Measurements from ENCODE around the gene TBK1. TPM values are rescaled to one million over a fixed set of nuclear protein-coding genes. Genes with fewer than 3 reads are reported as not detected.

Gene TBK1
- total RNA-seq, 1 experiment from 2014 or later: 32.4 TPM

DNA sequence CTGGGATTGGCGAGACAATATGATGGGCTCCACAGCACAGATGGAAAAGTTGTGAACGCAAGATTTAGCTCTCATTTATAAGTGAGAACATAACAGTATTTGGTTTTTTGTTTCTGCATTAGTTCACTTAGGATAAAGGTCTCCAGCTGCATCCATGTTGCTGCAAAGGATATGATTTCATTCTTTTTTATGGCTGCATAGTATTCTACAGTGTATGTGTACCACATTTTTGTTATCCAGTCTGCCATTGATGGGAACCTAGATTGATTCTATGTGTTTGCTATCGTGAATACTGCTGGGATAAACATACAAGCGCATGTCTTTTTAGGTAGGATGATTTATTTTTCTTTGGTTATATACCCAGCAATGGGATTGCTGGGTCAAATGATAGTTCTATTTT lies 23.6 kb downstream of the TBK1 start:
- Histone ChIP-seq H3K27me3 (ENCODE audit: control insufficient read depth, insufficient read depth, low read length) (no peaks in the 10 kb centered on the region), H3K9me3 (ENCODE audit: control insufficient read depth, insufficient read depth, low read depth, low read length) (no peaks in the 10 kb centered on the region), H3K36me3 (ENCODE audit: control insufficient read depth, insufficient read depth, low read length) (peaks cover 30% of the 10 kb centered on the region), H3K27ac (ENCODE audit: low read length) (no peak overlapping the region), H3K4me3 (ENCODE audit: low read depth in 2 of 2, low read length in 2 of 2) (no peak overlapping the region), H3K4me1 (ENCODE audit: control insufficient read depth, insufficient read depth, low read length) (no peaks in the 10 kb centered on the region)
- intact Hi-C loops (cut with micrococcal nuclease; ENCODE audit: unreplicated experiment): no loop called here
- in situ Hi-C loops (cut with HindIII; ENCODE audit: low pct_unique_long_range_greater_than_20kb, low sequenced_read_pairs): no loop called here
- ATAC-seq (no peak), DNase-seq (ENCODE audit: low read depth, low spot score) (no peak)
- ChIA-PET CTCF (no interaction called here), POLR2A (no interaction called here)
- no TSS peak for BruUV-seq (replicated peaks)
- TF ChIP-seq, protein P1, sequence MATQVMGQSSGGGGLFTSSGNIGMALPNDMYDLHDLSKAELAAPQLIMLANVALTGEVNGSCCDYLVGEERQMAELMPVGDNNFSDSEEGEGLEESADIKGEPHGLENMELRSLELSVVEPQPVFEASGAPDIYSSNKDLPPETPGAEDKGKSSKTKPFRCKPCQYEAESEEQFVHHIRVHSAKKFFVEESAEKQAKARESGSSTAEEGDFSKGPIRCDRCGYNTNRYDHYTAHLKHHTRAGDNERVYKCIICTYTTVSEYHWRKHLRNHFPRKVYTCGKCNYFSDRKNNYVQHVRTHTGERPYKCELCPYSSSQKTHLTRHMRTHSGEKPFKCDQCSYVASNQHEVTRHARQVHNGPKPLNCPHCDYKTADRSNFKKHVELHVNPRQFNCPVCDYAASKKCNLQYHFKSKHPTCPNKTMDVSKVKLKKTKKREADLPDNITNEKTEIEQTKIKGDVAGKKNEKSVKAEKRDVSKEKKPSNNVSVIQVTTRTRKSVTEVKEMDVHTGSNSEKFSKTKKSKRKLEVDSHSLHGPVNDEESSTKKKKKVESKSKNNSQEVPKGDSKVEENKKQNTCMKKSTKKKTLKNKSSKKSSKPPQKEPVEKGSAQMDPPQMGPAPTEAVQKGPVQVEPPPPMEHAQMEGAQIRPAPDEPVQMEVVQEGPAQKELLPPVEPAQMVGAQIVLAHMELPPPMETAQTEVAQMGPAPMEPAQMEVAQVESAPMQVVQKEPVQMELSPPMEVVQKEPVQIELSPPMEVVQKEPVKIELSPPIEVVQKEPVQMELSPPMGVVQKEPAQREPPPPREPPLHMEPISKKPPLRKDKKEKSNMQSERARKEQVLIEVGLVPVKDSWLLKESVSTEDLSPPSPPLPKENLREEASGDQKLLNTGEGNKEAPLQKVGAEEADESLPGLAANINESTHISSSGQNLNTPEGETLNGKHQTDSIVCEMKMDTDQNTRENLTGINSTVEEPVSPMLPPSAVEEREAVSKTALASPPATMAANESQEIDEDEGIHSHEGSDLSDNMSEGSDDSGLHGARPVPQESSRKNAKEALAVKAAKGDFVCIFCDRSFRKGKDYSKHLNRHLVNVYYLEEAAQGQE (IDR thresholded peaks at IDR 0.05; ENCODE audit: insufficient read depth in 1 of 2, low read depth in 2 of 2, low read length in 1 of 2): no peak
- TF ChIP-seq, protein P2, sequence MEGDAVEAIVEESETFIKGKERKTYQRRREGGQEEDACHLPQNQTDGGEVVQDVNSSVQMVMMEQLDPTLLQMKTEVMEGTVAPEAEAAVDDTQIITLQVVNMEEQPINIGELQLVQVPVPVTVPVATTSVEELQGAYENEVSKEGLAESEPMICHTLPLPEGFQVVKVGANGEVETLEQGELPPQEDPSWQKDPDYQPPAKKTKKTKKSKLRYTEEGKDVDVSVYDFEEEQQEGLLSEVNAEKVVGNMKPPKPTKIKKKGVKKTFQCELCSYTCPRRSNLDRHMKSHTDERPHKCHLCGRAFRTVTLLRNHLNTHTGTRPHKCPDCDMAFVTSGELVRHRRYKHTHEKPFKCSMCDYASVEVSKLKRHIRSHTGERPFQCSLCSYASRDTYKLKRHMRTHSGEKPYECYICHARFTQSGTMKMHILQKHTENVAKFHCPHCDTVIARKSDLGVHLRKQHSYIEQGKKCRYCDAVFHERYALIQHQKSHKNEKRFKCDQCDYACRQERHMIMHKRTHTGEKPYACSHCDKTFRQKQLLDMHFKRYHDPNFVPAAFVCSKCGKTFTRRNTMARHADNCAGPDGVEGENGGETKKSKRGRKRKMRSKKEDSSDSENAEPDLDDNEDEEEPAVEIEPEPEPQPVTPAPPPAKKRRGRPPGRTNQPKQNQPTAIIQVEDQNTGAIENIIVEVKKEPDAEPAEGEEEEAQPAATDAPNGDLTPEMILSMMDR (IDR thresholded peaks at IDR 0.05): no peak
- no peak for TF ChIP-seq POLR2AphosphoS5 (IDR thresholded peaks at IDR 0.05; ENCODE audit: low read depth, low read length)
- TF ChIP-seq SIN3A (IDR thresholded peaks at IDR 0.05; ENCODE audit: borderline replicate concordance, insufficient read depth, low read depth, low read length): no peak
- no peak for TF ChIP-seq TCF7L2 (IDR thresholded peaks at IDR 0.05; ENCODE audit: low read depth, low read length)

DNA sequence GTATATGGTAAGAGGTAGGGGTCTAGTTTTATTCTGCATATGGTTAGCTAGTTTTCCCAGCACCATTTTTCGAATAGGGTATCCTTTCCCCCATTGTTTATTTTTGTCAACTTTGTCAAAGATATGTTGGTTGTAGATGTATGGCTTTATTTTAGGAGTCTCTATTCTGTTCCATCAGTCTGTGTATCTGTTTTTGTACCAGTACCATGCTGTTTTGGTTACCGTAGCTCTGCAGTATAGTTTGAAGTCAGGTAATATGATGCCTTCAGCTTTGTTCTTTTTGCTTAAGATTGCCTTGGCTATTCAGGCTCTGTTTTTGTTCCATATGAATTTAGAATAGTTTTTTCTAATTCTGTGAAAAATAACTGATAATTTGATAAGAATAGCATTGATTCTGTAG lies 24.9 kb downstream of the TBK1 start:
- TF ChIP-seq TCF7L2 (IDR thresholded peaks at IDR 0.05; ENCODE audit: low read depth, low read length) (no peak), POLR2AphosphoS5 (IDR thresholded peaks at IDR 0.05; ENCODE audit: low read depth, low read length) (no peak), SIN3A (IDR thresholded peaks at IDR 0.05; ENCODE audit: borderline replicate concordance, insufficient read depth, low read depth, low read length) (no peak)
- TF ChIP-seq, protein P1 (IDR thresholded peaks at IDR 0.05; ENCODE audit: insufficient read depth in 1 of 2, low read depth in 2 of 2, low read length in 1 of 2): no peak
- TF ChIP-seq, protein P2 (IDR thresholded peaks at IDR 0.05): no peak
- ATAC-seq: no peak
- H3K36me3 ChIP-seq (ENCODE audit: control insufficient read depth, insufficient read depth, low read length): peaks cover 29% of the 10 kb centered on the region
- in situ Hi-C loops (cut with HindIII; ENCODE audit: low pct_unique_long_range_greater_than_20kb, low sequenced_read_pairs) (no loop called here), intact Hi-C loops (cut with micrococcal nuclease; ENCODE audit: unreplicated experiment) (no loop called here)
- ChIA-PET CTCF (no interaction called here), POLR2A (no interaction called here)
- H3K9me3 ChIP-seq (ENCODE audit: control insufficient read depth, insufficient read depth, low read depth, low read length): no peaks in the 10 kb centered on the region
- no peak overlapping the region for H3K4me3 ChIP-seq (ENCODE audit: low read depth in 2 of 2, low read length in 2 of 2)
- no peaks in the 10 kb centered on the region for H3K4me1 ChIP-seq (ENCODE audit: control insufficient read depth, insufficient read depth, low read length)
- H3K27ac ChIP-seq (ENCODE audit: low read length): no peak overlapping the region
- no peak for DNase-seq (ENCODE audit: low read depth, low spot score)
- no peaks in the 10 kb centered on the region for H3K27me3 ChIP-seq (ENCODE audit: control insufficient read depth, insufficient read depth, low read length)
- BruUV-seq (replicated peaks): no TSS peak

All from Panc1 (cell line).